Smooth muscle cell (in vitro differentiated cells): ENCODE data around the gene FAAP100. TPM values are rescaled to one million over a fixed set of nuclear protein-coding genes. Genes with fewer than 3 reads are reported as not detected.

Experiments
- DNase-seq: peaks from one replicate; lab custom pipeline; 2025; ENCODE audit not compliant: unreplicated experiment; lab: John Stamatoyannopoulos, UW
- H2AFZ ChIP-seq: fragments of 200-600 bp; sonication (generic); 2 replicates; pipeline ENCODE4 v1.6.0; 2016; ENCODE audit warnings: antibody characterized with exemption, low read depth, mild to moderate bottlenecking
- H3F3A ChIP-seq: fragments of 200-600 bp; sonication (generic); 2 replicates; pipeline ENCODE4 v1.6.0; 2017; ENCODE audit warnings: antibody characterized with exemption, low read depth
- H3K27ac ChIP-seq: fragments of 200-600 bp; sonication (generic); 2 replicates; pipeline ENCODE4 v1.5.1; 2016; ENCODE audit warnings: low read depth, mild to moderate bottlenecking
- H3K27me3 ChIP-seq: fragments of 200-600 bp; sonication (generic); 2 replicates; pipeline ENCODE4 v1.6.1; 2016; ENCODE audit warnings: low read depth, mild to moderate bottlenecking
- H3K36me3 ChIP-seq: fragments of 200-600 bp; sonication (generic); 2 replicates; pipeline ENCODE4 v1.5.1; 2016; ENCODE audit warnings: low read depth
- H3K4me1 ChIP-seq: fragments of 200-600 bp; sonication (generic); 2 replicates; pipeline ENCODE4 v1.5.1; 2016; ENCODE audit warnings: low read depth
- H3K4me2 ChIP-seq: fragments of 200-600 bp; sonication (generic); 2 replicates; pipeline ENCODE4 v1.6.0; 2016; ENCODE audit warnings: mild to moderate bottlenecking
- H3K4me3 ChIP-seq: fragments of 200-600 bp; sonication (generic); 2 replicates; pipeline ENCODE4 v1.5.1; 2016; ENCODE audit warnings: mild to moderate bottlenecking
- H3K79me2 ChIP-seq: fragments of 200-600 bp; sonication (generic); 2 replicates; pipeline ENCODE4 v1.6.0; 2016; ENCODE audit warnings: low read depth, mild to moderate bottlenecking
- H3K9ac ChIP-seq: fragments of 200-600 bp; sonication (generic); 2 replicates; pipeline ENCODE4 v1.6.0; 2016; ENCODE audit warnings: low read depth
- H3K9me3 ChIP-seq: fragments of 200-600 bp; sonication (generic); replicated peaks from 2 replicates; pipeline ENCODE4 v1.5.1; 2016; ENCODE audit warnings: low read depth
- H4K20me1 ChIP-seq: fragments of 200-600 bp; sonication (generic); 2 replicates; pipeline ENCODE4 v1.6.0; 2016; ENCODE audit warnings: low read depth
- CTCF ChIP-seq: fragments of 200-600 bp; sonication (generic); IDR thresholded peaks from 2 replicates; pipeline ENCODE4 v1.5.1; 2017; ENCODE audit warnings: borderline replicate concordance, mild to moderate bottlenecking, antibody characterized with exemption; ENCODE audit not compliant: insufficient read depth, poor library complexity, severe bottlenecking
- WGBS: methylation state at CpG from one replicate; pipeline ENCODE4 v1.1.7; 2016; ENCODE audit warnings: low lambda C conversion rate; 5-methylcytosine and 5-hydroxymethylcytosine counted together
- polyA plus RNA-seq: library from polyadenylated mRNA; unstranded; fragments of >200 nt; fragmentation: Nextera tagmentation; extraction: Ambion mirVana; gene quantifications from 2 replicates; pipeline ENCODE4 v1.2.1, GENCODE V29; 2016
- total RNA-seq: library from RNA; depleted of rRNA; stranded (reverse); fragments of >200 nt; gene quantifications from 2 replicates; pipeline ENCODE4 v1.2.3, GENCODE V29; 2014

FAAP100 gene
- total and polyA plus RNA-seq, 2 experiments from 2014 or later, result 17.9 to 28.5 TPM

GRCh38 chr17:81498953-81499600, 53.1 kb downstream of the FAAP100 start:
- H3K9me3 ChIP-seq, result no peaks in the 10 kb centered on the region
- H3K4me2 ChIP-seq, result no peak overlapping the region
- no peak overlapping the region for H3K9ac ChIP-seq
- no peaks in the 10 kb centered on the region for H3K27me3 ChIP-seq
- no peak for DNase-seq
- WGBS, result 96% methylated on average over 30 of the region's 64 CpGs
- no peak overlapping the region for H3K4me3 ChIP-seq
- no peak for TF ChIP-seq CTCF
- no peak overlapping the region for H2AFZ ChIP-seq
- H3K36me3 ChIP-seq, result no peaks in the 10 kb centered on the region
- H4K20me1 ChIP-seq, result no peaks in the 10 kb centered on the region
- H3K27ac ChIP-seq, result no peak overlapping the region
- no peaks in the 10 kb centered on the region for H3K4me1 ChIP-seq
- no peaks in the 10 kb centered on the region for H3F3A ChIP-seq
- H3K79me2 ChIP-seq, result no peaks in the 10 kb centered on the region

- Histone ChIP-seq H3F3A (no peaks in the 10 kb centered on the region), H3K9me3 (no peaks in the 10 kb centered on the region), H3K4me2 (no peak overlapping the region), H3K9ac (no peak overlapping the region), H4K20me1 (no peaks in the 10 kb centered on the region), H3K36me3 (no peaks in the 10 kb centered on the region), H3K4me1 (peaks cover 5% of the 10 kb centered on the region), H3K4me3 (no peak overlapping the region), H3K79me2 (no peaks in the 10 kb centered on the region), H3K27me3 (no peaks in the 10 kb centered on the region), H3K27ac (no peak overlapping the region), H2AFZ (no peak overlapping the region)
- no peak for TF ChIP-seq CTCF
- DNase-seq, result no peak
- WGBS, result 77% methylated on average over 8 of the region's 8 CpGs
Measured at GRCh38 chr17:81494626-81495377, 57.4 kb downstream of the FAAP100 start.

- no peak overlapping the region for H3K27ac ChIP-seq
- peaks cover 18% of the 10 kb centered on the region for H3K4me1 ChIP-seq
- no peak for DNase-seq
- no peak overlapping the region for H3K4me3 ChIP-seq
- H3F3A ChIP-seq, result no peaks in the 10 kb centered on the region
- no peak overlapping the region for H3K9ac ChIP-seq
- no peaks in the 10 kb centered on the region for H4K20me1 ChIP-seq
- TF ChIP-seq CTCF, result no peak
- H2AFZ ChIP-seq, result no peak overlapping the region
- no peaks in the 10 kb centered on the region for H3K9me3 ChIP-seq
- no peak overlapping the region for H3K4me2 ChIP-seq
- H3K36me3 ChIP-seq, result no peaks in the 10 kb centered on the region
- H3K27me3 ChIP-seq, result no peaks in the 10 kb centered on the region
- H3K79me2 ChIP-seq, result no peaks in the 10 kb centered on the region
- WGBS, result 88% methylated on average over 16 of the region's 16 CpGs
Measured at GRCh38 chr17:81493198-81494038, 58.7 kb downstream of the FAAP100 start.
